H54 (cell line): ENCODE data around the gene GSE1.

Experiments
- DNase-seq: peaks from one replicate; pipeline ENCODE4 v3.0.0; 2011; ENCODE audit warnings: low spot score, mixed read lengths; ENCODE audit not compliant: insufficient read length
- FAIRE-seq: peaks from 3 replicates; lab custom pipeline; 2011; peaks lifted over from hg19 to GRCh38; lab: Jason Lieb, UNC
- POLR2A ChIP-seq: IDR thresholded peaks from 2 replicates; pipeline ENCODE4 v1.6.1; 2011; ENCODE audit warnings: low read depth, mild to moderate bottlenecking, low read length

The GSE1 gene

DNA sequence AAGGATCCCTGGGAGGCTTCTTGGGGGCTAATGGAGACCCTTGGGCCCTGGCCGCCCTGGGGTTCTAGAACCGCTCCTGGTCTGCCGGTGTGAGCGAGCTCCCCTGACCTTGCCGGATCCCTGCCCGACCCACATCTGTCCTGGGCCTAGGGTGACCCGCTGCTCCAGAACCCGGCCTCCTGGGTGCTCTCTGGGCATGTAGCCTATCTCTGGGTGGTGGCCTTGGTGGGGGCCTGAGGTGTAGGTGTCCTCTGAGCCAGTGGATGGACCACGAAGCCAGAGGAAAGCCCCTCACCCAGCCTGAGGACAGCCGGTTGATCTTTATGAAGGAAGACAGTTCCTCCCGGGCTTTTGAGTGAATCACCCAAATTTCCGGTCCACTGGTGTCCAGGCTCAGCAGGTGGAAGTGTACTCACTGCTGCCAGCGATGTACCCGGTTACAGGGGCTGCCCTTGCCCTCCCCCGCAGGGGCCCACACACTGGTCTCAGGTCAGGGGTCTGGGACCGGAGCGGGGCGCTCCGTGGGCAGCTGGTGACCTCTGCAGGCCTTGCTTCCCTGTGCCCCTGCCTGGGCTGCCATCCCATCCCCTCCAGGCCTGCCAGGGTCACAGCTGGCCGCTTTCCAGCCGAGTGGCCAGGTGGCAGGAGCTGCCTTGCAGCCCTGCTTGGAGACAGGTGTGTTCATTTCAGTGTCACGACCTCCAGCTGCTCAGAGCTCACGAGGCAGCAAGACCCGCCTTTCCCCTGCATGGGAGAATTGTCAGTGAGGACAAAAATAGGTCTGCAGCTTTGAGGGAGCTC, 10.5 kb upstream of the GSE1 start:
- DNase-seq, result no peak
- FAIRE-seq, result no peak
- TF ChIP-seq POLR2A, result no peak

DNA sequence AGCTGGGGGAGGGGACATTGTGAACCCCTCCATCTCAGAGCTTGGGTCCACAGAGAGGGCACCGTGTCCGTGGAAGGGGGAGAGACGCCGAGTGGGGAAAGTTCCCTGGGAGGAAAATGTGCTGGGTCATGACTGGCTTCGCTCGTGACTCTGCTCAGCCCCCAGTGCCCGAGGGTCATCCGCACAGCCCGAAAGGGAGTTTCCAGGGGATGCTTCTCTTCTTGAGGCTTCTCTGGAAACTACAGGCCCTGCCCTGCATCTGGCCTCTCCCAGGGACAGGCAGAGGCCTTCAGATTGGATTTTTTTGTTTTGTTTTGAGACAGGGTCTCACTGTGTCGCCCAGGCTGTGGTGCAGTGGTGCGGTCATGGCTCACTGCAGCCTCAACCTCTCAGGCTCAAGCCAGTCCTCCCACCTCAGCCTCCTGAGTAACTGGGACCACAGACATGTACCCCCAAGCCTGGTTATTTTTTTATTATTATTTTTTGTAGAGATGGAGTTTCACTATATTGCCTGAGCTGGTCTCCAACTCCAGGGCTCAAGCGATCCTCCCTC, 9.8 kb upstream of the GSE1 start:
- DNase-seq, result no peak
- no peak for FAIRE-seq
- no peak for TF ChIP-seq POLR2A

DNA sequence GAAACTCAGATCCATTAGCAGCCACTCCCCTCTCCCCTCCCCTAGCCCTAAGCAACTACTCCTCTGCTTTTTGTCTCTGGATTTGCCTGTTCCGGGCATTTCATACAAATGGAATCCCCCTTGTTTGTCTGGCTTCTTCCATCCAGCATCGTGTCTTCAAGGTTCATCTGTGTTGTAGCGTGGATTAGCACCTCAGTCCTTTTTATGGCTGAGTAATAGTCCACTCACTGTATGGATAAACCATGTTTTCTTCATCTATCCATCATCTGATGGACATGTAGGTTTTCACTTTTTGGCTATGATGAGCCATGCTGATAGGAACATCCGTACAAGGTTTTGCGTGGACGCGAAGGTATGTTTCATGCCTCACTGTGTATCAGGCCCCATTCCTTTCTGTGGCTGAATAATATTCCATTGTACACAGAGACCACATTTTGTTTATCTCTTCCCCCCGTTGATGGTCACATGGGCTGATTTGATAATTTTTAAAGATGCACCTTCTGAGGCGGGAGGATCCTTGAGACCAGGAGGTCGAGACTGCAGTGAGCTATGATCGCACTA, 8.9 kb upstream of the GSE1 start:
- no peak for FAIRE-seq
- DNase-seq, result no peak
- no peak for TF ChIP-seq POLR2A

DNA sequence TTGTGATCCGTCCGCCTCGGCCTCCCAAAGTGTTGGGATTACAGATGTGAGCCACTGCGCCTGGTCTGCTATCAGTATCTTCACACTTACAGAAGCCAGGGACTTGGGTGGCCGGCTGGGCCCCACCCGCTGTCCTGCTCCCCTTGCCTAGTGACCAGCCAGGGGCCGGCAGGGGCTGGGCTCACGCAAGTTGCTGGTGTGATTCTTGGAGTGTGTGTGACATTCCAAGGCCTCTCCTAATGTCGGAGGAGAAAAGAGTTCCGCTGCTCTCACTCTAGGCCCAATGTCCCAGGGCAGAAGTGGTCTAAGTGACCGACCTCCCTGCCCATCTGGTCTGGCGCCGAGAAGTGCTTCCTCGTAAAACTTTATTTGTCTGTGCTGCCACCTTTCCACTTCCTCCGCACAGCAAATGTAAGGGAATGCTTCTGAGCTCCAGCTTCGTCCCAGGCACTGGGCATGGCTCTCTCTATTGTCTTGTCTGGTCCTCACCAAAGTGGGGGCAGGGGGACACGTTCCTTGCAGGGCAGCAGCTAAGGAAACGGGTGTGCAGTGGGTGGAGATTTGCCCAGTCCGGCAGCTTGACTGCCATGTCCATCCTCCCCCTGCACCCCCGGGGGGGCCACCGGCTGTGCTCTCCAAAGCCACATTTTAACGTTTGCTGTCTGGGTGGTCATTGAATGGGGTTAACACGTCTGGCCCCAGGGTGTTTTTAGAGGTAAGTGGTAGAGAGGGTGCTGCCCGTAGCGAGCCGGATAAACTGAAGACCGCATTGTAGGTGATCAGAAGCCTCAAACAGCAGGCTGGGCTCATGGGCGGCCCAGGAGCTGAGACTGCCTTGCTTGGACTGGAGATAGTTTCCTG, 7.8 kb upstream of the GSE1 start:
- DNase-seq (no peak), FAIRE-seq (no peak)
- no peak for TF ChIP-seq POLR2A

DNA sequence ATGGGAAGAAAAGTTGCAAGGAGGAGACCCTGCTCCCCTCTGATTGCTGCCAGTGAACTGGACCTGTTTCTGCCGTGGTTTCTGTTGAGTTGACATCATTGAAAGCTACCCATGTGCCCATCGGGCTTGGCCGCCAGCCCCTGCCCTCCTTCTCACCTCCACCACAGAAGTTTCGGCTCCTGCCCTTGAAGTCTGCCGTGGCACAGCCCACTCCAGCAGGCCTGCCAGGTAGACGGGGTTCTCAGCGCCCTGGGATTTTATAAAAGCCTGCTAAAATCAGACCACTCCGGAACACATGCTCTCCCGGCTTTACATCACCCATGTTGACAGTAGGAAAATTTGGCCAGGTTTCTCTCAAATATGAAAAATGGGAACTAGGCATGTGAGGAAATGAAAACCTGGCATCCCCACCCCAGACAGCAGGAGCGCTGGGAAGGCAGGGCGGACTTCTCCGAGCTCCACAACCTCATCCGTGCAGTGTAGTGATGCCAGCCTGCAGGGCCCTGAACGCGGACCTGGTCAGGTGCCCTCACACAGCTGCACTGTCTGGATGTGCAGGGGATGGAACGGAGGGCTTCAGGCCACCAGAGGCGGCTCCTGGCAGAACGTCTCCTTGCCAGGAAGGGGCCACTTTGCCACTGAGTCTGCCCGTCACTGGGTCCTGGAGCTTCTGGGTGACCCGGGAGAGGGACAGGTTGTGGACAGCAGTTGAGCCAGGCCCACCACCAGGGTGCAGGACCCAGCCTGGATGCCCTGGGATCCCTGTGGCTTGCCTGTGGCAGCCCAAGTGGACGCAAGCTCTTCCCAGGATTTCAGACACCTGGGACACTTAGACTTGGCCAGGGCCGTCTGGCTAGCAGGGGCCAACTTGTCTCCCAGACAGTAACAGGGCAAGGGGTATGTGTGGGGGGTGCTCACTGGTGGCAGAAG, 6.9 kb upstream of the GSE1 start:
- TF ChIP-seq POLR2A, result no peak
- FAIRE-seq, result no peak
- no peak for DNase-seq

DNA sequence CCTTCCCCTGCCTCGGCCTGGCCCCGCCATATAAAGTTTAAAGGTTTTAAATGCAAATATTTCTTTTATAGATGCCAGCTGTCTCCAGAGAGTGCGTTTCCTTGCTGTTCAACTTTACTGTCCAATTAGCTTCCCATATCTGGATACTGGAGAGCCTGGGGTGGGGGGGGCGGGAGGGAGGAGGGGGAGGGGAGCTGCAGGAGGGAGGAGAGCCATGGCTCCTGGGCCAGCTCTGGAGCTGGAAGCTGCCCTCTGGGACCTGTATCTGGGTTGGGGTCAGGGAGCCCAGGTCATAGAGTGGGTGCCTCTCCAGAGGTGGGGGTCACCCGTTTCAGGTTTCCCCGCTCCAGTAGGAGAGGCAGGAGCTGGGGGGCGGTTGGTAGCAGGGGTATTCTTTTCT, 6.2 kb upstream of the GSE1 start:
- FAIRE-seq, result no peak
- TF ChIP-seq POLR2A, result no peak
- no peak for DNase-seq

DNA sequence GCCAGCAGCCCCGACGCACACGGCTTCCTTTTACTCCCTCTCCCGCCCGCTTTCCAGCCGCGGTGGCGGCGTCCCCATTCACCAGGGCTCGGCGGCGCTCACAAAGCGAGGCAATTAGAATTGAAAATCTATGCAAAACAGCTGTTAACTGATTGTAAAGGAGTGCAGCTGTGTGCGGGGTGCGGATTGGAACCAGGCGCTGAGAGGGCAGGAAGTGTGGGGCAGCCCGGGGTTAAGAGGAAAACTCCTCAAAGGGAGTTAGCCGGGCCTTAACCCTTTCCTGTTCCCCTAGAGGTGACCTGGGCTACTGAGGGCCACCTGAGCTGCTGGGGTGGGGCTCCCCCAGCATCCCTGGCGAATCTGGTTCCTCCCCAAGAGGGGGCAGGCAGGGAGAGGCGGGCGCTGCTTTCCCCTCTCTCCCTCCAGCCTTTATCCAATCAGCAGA, 5.8 kb upstream of the GSE1 start:
- no peak for TF ChIP-seq POLR2A
- no peak for DNase-seq
- no peak for FAIRE-seq

DNA sequence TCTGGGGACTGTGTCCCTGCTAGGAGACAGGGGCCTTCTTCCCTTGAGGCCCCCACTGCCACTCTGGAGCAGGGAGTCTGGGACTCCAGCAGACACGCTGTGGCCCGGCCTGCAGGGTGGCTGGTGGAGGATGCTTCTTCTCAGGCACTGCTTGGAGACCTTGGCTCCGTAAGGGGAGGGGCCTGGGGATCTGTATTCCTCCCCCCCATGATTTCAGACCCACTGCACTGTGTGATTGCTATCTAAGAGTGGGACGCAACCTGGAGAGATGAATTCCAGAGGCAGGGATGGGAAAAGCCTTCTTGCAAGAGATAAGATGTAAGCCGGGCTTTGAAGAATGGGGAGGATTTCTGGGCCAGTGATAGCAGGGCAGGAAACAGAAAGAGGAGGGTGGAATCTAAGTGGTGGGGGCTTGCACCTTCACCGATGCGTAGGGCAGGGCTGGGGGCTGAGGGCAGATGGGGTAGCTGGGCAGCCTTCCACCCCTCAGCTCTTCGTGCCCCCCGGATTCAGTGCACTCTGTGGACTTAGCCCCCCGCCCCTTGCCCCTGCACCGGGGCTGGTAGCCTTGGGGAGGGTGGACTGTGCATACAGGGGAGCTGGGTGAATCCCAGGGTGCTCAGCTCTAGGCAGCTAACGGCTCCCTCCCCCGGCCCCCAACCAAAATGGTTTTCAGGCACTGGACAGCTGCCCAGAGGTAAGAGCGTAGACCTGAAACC, 5.2 kb upstream of the GSE1 start:
- no peak for TF ChIP-seq POLR2A
- DNase-seq (no peak), FAIRE-seq (no peak)

DNA sequence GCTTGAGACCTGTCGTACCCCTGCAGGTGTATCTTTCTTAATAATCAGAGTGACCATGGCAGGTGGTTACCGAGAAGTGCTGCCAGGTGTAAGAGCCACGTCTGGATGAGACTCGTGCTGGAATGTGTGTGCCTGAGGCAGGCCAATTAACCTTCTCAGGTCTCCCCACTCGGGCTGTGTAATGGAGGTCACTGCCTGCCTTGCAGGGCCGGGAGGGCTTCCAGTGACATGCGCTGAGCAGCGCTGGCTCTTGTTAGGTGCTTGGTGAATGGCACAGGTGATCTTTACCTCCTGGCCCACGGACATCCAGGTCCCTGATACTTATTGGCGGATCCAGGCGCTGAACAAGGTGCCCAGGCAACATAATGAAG, 4.6 kb upstream of the GSE1 start:
- DNase-seq (no peak), FAIRE-seq (no peak)
- no peak for TF ChIP-seq POLR2A

DNA sequence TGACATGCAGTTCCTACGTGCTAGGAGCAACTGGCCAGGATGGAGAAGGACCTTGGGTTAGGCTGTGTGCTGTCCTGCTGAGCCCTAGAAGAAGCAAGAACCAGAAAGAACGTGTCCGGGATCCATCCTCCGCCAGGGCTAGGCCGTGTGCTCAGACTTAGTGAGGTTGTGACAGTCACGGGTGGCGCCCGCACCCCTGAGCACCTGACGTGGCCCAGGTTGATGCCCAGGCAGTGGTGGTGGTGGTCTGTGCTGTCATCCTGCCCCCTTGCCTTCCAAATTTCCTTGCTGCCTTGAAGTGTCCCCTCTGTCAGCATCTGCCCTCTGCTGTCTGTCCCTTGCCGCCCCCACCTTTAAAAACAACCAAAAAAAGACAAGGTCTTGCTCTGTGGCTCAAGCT, 4.2 kb upstream of the GSE1 start:
- no peak for FAIRE-seq
- no peak for TF ChIP-seq POLR2A
- no peak for DNase-seq

DNA sequence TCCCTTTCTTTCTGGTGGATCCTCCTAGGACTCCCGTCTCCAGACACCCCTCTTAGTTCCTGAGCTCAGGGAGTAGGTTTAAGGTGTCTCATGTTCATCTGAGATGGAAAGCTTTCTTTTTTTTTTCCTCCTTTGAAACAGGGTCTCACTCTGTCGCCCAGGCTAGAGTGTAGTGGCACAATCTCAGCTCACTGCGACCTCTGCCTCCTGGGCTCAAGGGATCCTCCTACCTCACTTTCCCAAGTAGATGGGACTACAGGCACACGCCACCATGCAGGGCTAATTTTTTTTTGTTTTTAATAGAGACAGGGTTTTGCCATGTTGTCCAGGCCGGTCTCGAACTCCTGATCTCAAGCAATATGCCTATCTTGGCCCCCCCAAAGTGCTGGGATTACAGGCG, 3.6 kb upstream of the GSE1 start:
- no peak for TF ChIP-seq POLR2A
- no peak for DNase-seq
- no peak for FAIRE-seq

DNA sequence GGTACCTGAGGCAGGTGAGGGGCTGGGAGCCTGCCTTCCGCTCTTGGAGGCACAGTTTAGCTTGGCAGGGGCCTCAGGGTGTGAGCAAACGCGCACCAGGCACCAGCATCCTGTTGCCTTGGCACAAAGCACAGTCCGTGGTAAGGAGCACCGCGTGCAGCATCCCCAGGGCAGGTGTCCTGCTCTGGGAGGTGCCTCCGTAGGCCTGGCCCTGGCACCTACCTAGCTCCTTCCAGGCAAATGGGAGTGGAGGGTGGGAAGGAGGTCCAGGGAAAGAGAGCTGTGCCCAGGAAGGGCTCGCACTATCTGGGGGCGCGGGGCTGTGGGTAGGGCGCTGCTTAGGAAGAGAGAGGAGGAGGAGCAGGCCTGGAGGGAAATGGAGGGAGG, 3.1 kb upstream of the GSE1 start:
- FAIRE-seq (no peak), DNase-seq (no peak)
- no peak for TF ChIP-seq POLR2A
